Stomach (tissue), 9 donors: ENCODE results near the gene GTPBP2. TPM values are rescaled to one million over a fixed set of nuclear protein-coding genes. Genes with fewer than 3 reads are reported as not detected.
"Not testable (repeated sequence)": the region's sequence is repeated elsewhere in the genome, so short reads cannot be mapped to it uniquely, and the experiment has no call there.

Experiments used
- DNase-seq, 2 donors: peaks; one replicate each; pipeline versions ENCODE4 v3.0.0 to v3.0.0-alpha.2; 2013 to 2019
- H3K27ac ChIP-seq, 5 donors: fragments of 200-600 bp in 4 of 5; sonication (generic) in 4 of 5; one replicate each; pipeline ENCODE4 v1.5.1; 2013 to 2019; ENCODE audit warnings: mild to moderate bottlenecking in 1 of 5, moderate library complexity in 1 of 5
- H3K27me3 ChIP-seq, 3 donors: fragments of 200-600 bp; sonication (generic); one replicate each; pipeline ENCODE4 v1.5.1; 2017 to 2019; ENCODE audit warnings: mixed run types in 1 of 3
- H3K36me3 ChIP-seq, 4 donors: fragments of 200-600 bp; sonication (generic); 1 replicate in 3 of 4; 2 replicates in 1 of 4; pipeline ENCODE4 v1.5.1; 2016 to 2019
- H3K4me1 ChIP-seq, 4 donors: fragments of 200-600 bp; sonication (generic); one replicate each; pipeline ENCODE4 v1.5.1; 2016 to 2019
- H3K4me3 ChIP-seq, 4 donors: fragments of 200-600 bp; sonication (generic) in 3 of 4; one replicate each; pipeline ENCODE4 v1.5.1; 2016 to 2019; ENCODE audit warnings: mild to moderate bottlenecking in 1 of 4
- H3K9me3 ChIP-seq, 4 donors: fragments of 200-600 bp; sonication (generic); one replicate each; pipeline ENCODE4 v1.5.1; 2016 to 2019
- EP300 ChIP-seq: sonication (generic); formaldehyde crosslinking; IDR thresholded peaks from one replicate; pipeline ENCODE4 v1.6.1; 2017; ENCODE audit warnings: antibody characterized with exemption
- POLR2A ChIP-seq, 4 donors: fragments of 450-650 bp; IDR thresholded peaks; one replicate each; pipeline ENCODE4 v1.6.1; 2016; ENCODE audit warnings: antibody characterized with exemption in 4 of 4, control low read depth in 2 of 4, mild to moderate bottlenecking in 1 of 4, moderate library complexity in 1 of 4
- POLR2AphosphoS5 ChIP-seq, 3 donors: sonication (generic); formaldehyde crosslinking; IDR thresholded peaks; one replicate each; pipeline ENCODE4 v1.6.1; 2016; ENCODE audit warnings: antibody characterized with exemption in 3 of 3
- WGBS, 5 donors: extraction: QIAGEN DNeasy Blood & Tissue Kit in 3 of 5; methylation state at CpG; one replicate each; pipeline versions ENCODE4 v1.1.5 to v1.1.7; 2013 to 2018; 5-methylcytosine and 5-hydroxymethylcytosine counted together
- intact Hi-C: fragments of 100-400 bp; cut with DNase I; formaldehyde crosslinking; loops from one replicate; pipeline ENCODE4 v1.15.1; 2023; ENCODE audit warnings: low total_unique reads
- polyA plus RNA-seq, 3 donors: library from polyadenylated mRNA; stranded (reverse); fragments of 200-250 nt; gene quantifications; one replicate each; pipeline ENCODE4 v1.2.3, GENCODE V29; 2013
- total RNA-seq, 5 donors: library from RNA; depleted of rRNA; stranded (reverse); fragments of >200 nt; gene quantifications; one replicate each; pipeline versions ENCODE4 v1.1.0 to v1.2.3, GENCODE V29; 2014 to 2016
- TF ChIP-seq, protein P1 (sequence below), 7 experiments: fragments of 450-650 bp in 4 of 7; fragments of 200-600 bp in 3 of 7; sonication (generic) in 3 of 7; IDR thresholded peaks; one replicate each; pipeline ENCODE4 v1.5.1; 2016 to 2019; ENCODE audit warnings: antibody characterized with exemption in 7 of 7, control low read depth in 2 of 7, mild to moderate bottlenecking in 1 of 7
- donor health status: healthy with polysubstance abuse.
- donor health status: Bipolar disorder and iron deficiency.
- donor health status: healthy.

GTPBP2 gene
- total and polyA plus RNA-seq, 8 donors = 26.3 to 83.8 (median 45.4) TPM

DNA sequence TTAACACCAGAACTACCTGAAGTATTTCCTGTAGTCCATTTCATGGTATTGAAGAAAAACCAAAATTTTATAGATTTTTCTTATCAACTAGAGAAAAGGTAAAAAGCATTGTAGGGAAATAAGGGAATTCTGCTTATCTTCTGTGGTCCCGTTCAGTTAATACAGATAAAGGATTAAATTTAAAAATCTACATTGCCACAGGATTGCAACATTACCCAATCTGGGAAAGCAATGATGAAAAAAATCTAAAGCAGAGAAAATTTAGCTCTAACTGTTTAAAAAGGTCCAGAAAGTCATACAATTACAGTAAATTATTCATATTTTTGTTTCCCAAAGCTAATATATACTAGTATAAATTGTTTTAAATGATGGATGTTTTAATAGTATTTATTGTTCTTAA is 35.1 kb downstream of the GTPBP2 start:
- no peaks in the 10 kb centered on the region for H3K9me3 ChIP-seq
- H3K4me1 ChIP-seq = no peaks in the 10 kb centered on the region
- 41 to 69% (median 59%) methylated on average over 1 of the region's 1 CpG for WGBS, 5 donors
- no peak overlapping the region for H3K27ac ChIP-seq
- no peak for DNase-seq
- TF ChIP-seq EP300 (no peak), POLR2AphosphoS5 (IDR thresholded peaks at IDR 0.05) (no peak), POLR2A (IDR thresholded peaks at IDR 0.05) (no peak)
- TF ChIP-seq, protein P1, sequence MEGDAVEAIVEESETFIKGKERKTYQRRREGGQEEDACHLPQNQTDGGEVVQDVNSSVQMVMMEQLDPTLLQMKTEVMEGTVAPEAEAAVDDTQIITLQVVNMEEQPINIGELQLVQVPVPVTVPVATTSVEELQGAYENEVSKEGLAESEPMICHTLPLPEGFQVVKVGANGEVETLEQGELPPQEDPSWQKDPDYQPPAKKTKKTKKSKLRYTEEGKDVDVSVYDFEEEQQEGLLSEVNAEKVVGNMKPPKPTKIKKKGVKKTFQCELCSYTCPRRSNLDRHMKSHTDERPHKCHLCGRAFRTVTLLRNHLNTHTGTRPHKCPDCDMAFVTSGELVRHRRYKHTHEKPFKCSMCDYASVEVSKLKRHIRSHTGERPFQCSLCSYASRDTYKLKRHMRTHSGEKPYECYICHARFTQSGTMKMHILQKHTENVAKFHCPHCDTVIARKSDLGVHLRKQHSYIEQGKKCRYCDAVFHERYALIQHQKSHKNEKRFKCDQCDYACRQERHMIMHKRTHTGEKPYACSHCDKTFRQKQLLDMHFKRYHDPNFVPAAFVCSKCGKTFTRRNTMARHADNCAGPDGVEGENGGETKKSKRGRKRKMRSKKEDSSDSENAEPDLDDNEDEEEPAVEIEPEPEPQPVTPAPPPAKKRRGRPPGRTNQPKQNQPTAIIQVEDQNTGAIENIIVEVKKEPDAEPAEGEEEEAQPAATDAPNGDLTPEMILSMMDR (IDR thresholded peaks at IDR 0.05) = no peak
- intact Hi-C loops = no loop called here
- H3K36me3 ChIP-seq = peaks cover 6 to 79% (median 55%) of the 10 kb centered on the region in 4 donors
- no peaks in the 10 kb centered on the region for H3K27me3 ChIP-seq
- H3K4me3 ChIP-seq = no peak overlapping the region

DNA sequence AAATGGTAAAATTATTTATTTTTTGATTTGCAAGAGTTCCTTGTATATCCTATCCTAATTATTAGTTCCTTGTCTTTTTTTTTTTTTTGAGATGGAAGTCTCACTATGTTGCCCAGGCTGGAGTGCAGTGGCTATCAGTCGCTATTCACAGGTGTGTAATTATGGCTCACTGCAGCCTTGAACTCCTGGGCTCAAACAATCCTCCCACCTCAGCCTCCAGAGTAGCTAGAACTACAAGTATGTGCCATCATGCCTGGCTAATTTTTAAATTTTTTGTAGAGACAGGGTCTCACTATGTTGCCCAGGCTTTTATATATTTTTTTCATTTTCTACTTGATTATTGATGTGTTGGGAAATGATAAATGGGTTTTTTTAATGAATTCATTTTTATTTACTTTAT is 39.5 kb downstream of the GTPBP2 start:
- H3K4me3 ChIP-seq, H3K27me3 ChIP-seq, DNase-seq, intact Hi-C loops, H3K4me1 ChIP-seq, H3K9me3 ChIP-seq, H3K27ac ChIP-seq: not testable (repeated sequence)
- WGBS, 5 donors = 93 to 100% (median 95%) methylated on average over 1 of the region's 1 CpG
- H3K36me3 ChIP-seq = peaks cover 17 to 97% (median 80%) of the 10 kb centered on the region in 4 donors

DNA sequence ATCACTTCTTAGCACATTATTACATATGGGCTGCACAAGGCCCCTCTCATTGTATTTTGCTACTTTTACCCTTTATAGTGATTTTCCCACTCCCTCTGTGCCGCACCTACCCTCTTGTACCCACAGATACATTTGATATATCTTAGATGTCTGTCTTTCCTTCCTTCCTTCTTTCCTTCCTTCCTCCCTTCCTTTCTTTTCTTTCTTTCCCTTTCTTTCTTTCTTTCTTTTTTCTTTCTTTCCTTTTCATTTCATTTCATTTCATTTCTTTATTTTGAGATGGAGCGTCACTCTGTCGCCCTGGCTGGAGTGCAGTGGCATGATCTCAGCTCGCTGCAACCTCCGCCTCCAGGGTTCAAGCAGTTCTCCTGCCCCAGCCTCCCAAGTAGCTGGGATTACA is 40.9 kb downstream of the GTPBP2 start:
- H3K4me3 ChIP-seq = no peak overlapping the region
- TF ChIP-seq, protein P1 (IDR thresholded peaks at IDR 0.05) = no peak
- TF ChIP-seq POLR2AphosphoS5 (IDR thresholded peaks at IDR 0.05) (no peak), EP300 (no peak), POLR2A (IDR thresholded peaks at IDR 0.05) (no peak)
- no peaks in the 10 kb centered on the region for H3K4me1 ChIP-seq
- no peak for DNase-seq
- intact Hi-C loops = no loop called here
- 93 to 99% (median 98%) methylated on average over 5 of the region's 5 CpGs for WGBS, 5 donors
- H3K36me3 ChIP-seq = peaks cover 31 to 99% (median 91%) of the 10 kb centered on the region in 4 donors
- no peaks in the 10 kb centered on the region for H3K9me3 ChIP-seq
- H3K27me3 ChIP-seq = no peaks in the 10 kb centered on the region
- H3K27ac ChIP-seq = no peak overlapping the region

DNA sequence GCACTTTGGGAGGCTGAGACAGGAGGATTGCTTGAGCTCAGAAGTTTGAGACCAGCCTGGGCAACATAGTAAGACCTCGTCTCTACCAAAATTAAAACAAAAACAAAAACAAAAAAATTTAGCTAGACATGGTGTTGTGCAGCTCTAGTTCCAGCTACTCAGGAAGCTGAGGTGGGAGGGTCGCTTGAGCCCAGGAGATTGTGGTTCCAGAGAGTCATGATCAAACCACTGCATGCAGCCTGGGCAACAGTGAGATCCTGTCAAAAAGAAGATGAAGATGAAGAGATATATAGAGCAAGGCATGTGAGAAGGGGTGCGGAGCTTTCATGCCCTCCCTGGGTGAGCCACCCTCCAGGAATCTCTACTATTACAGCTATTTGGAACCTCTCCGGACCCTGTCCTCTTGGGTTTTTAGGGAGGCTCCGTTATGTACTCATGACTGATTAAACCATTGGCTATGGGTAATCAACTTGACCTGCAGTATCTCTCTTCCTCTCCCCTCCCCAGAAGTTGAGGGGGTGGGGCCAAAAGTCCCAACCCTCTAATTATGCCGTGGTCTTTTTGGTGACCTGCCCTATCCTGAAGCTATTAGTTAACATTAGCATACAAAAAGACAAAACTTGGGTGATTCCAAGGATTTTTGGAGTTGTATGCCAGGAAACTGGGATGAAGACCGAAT is 44.0 kb downstream of the GTPBP2 start:
- Histone ChIP-seq H3K9me3 (no peaks in the 10 kb centered on the region), H3K27me3 (no peaks in the 10 kb centered on the region), H3K27ac (no peak overlapping the region), H3K36me3 (peaks cover 35 to 78% (median 77%) of the 10 kb centered on the region in 4 donors), H3K4me3 (no peak overlapping the region), H3K4me1 (no peaks in the 10 kb centered on the region)
- intact Hi-C loops = no loop called here
- DNase-seq = no peak
- 82 to 92% (median 90%) methylated on average over 7 of the region's 7 CpGs for WGBS, 5 donors
- TF ChIP-seq POLR2A (IDR thresholded peaks at IDR 0.05) (no peak), POLR2AphosphoS5 (IDR thresholded peaks at IDR 0.05) (no peak), EP300 (no peak)
- TF ChIP-seq, protein P1 (IDR thresholded peaks at IDR 0.05) = no peak

DNA sequence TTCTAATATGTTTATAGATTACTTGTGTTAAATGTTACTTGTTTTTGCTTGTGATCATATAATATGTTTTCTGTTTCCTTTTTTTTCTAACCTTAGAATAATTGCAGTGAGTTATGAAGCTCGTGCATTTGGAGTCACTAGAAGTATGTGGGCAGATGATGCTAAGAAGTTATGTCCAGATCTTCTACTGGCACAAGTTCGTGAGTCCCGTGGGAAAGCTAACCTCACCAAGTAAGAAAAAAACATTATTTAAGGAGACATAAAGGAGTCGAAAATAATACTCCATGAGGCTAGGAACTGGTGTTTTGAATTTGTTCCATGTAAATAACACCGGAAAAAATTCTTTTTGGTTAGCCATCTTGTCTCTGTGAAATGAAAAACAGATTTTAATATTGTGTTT is 46.2 kb downstream of the GTPBP2 start:
- peaks cover 28 to 59% (median 57%) of the 10 kb centered on the region in 4 donors for H3K36me3 ChIP-seq
- TF ChIP-seq, protein P1 (IDR thresholded peaks at IDR 0.05) = no peak
- TF ChIP-seq POLR2A (IDR thresholded peaks at IDR 0.05) = no peak
- no peak for TF ChIP-seq POLR2AphosphoS5 (IDR thresholded peaks at IDR 0.05)
- no peak for TF ChIP-seq EP300
- DNase-seq = no peak
- 83 to 91% (median 86%) methylated on average over 5 of the region's 5 CpGs for WGBS, 5 donors
- peaks cover 0 to 14% (median 5%) of the 10 kb centered on the region in 4 donors for H3K4me1 ChIP-seq
- no peak overlapping the region for H3K27ac ChIP-seq
- H3K4me3 ChIP-seq = no peak overlapping the region
- no peaks in the 10 kb centered on the region for H3K9me3 ChIP-seq
- no peaks in the 10 kb centered on the region for H3K27me3 ChIP-seq
- intact Hi-C loops = no loop called here
